CD4-positive, alpha-beta memory T cell (primary cell): Measurements from ENCODE around the gene CMTM1. TPM values are rescaled to one million over a fixed set of nuclear protein-coding genes. Genes with fewer than 3 reads are reported as not detected.
"Not testable (repeated sequence)": the region's sequence is repeated elsewhere in the genome, so short reads cannot be mapped to it uniquely, and the experiment has no call there.

ENCODE experiments used
- CTCF ChIA-PET: fragments of 350-600 bp; sonication (Branson Sonifier 250); formaldehyde crosslinking; loops from one replicate; lab custom pipeline; 2021; ENCODE audit warnings: inconsistent platforms; ENCODE audit not compliant: partially characterized antibody; lab: Charles Lee
- POLR2A ChIA-PET: fragments of 350-600 bp; sonication (Branson Sonifier 250); formaldehyde crosslinking; loops from one replicate; lab custom pipeline; 2021; ENCODE audit not compliant: partially characterized antibody; lab: Charles Lee
- DNase-seq, 5 donors: peaks; one replicate each; pipeline versions ENCODE4 v3.0.0 to v3.0.0-alpha.2; 2020 to 2022; ENCODE audit warnings: mixed read lengths in 1 of 5
- H3K27ac ChIP-seq: one replicate; pipeline ENCODE4 v1.7.0; 2013; ENCODE audit warnings: low read depth, low read length
- H3K27me3 ChIP-seq: 2 replicates; pipeline ENCODE4 v1.7.0; 2013; ENCODE audit warnings: mild to moderate bottlenecking, low read length, moderate library complexity; ENCODE audit not compliant: insufficient read depth
- H3K36me3 ChIP-seq: 2 replicates; pipeline ENCODE4 v1.7.0; 2013; ENCODE audit warnings: mild to moderate bottlenecking, low read length, moderate library complexity; ENCODE audit not compliant: insufficient read depth
- H3K4me1 ChIP-seq: 2 replicates; pipeline ENCODE4 v1.7.0; 2013; ENCODE audit warnings: mild to moderate bottlenecking, low read length, moderate library complexity; ENCODE audit not compliant: insufficient read depth
- H3K4me3 ChIP-seq, 2 donors: one replicate each; pipeline ENCODE4 v1.7.0; 2013; ENCODE audit warnings: low read length in 2 of 2, mild to moderate bottlenecking in 1 of 2
- H3K9me3 ChIP-seq, 2 donors: one replicate each; pipeline ENCODE4 v1.7.0; 2013; ENCODE audit warnings: low read length in 2 of 2, control low read depth in 1 of 2; ENCODE audit not compliant: control insufficient read depth in 1 of 2
- H3K27ac Mint-ChIP-seq, 7 donors: one replicate each; pipeline ENCODE4 v1.8.0; 2020 to 2021; ENCODE audit warnings: mixed read lengths in 7 of 7, mild to moderate bottlenecking in 6 of 7, inconsistent platforms in 3 of 7, moderate library complexity in 3 of 7
- H3K27me3 Mint-ChIP-seq, 2 donors: one replicate each; pipeline ENCODE4 v1.8.0; 2020 to 2021; ENCODE audit warnings: mixed read lengths in 2 of 2
- H3K36me3 Mint-ChIP-seq, 2 donors: one replicate each; pipeline ENCODE4 v1.8.0; 2020 to 2021; ENCODE audit warnings: mixed read lengths in 2 of 2, inconsistent platforms in 1 of 2, mild to moderate bottlenecking in 1 of 2
- H3K4me1 Mint-ChIP-seq, 4 donors: one replicate each; pipeline ENCODE4 v1.8.0; 2020 to 2021; ENCODE audit warnings: mixed read lengths in 4 of 4, mild to moderate bottlenecking in 1 of 4
- H3K4me3 Mint-ChIP-seq, 8 donors: one replicate each; pipeline ENCODE4 v1.8.0; 2020 to 2021; ENCODE audit warnings: mixed read lengths in 8 of 8, mild to moderate bottlenecking in 7 of 8, moderate library complexity in 6 of 8, inconsistent platforms in 3 of 8
- H3K9me3 Mint-ChIP-seq, 8 donors: one replicate each; pipeline ENCODE4 v1.8.0; 2020 to 2021; ENCODE audit warnings: mixed read lengths in 8 of 8, mild to moderate bottlenecking in 5 of 8, inconsistent platforms in 3 of 8, moderate library complexity in 1 of 8
- intact Hi-C: fragments of 100-400 bp; cut with micrococcal nuclease; formaldehyde crosslinking; loops from one replicate; pipeline ENCODE4 v1.15.1; 2023
- polyA plus RNA-seq, 2 donors: library from polyadenylated mRNA; unstranded; fragments of 300-500 nt; fragmentation: Illumina TruSeq; gene quantifications; one replicate each; pipeline ENCODE4 v1.2.3, GENCODE V29; 2021
- total RNA-seq, 2 experiments: library from RNA; stranded (reverse); gene quantifications; one replicate each; pipeline ENCODE4 v1.2.3, GENCODE V29; 2021

The CMTM1 gene
- total and polyA plus RNA-seq, 4 experiments from 2014 or later, result 0.80 to 13.4 (median 6.9) TPM

GRCh38 chr16:66594739-66595138 lies 28.5 kb downstream of the CMTM1 start:
- H3K4me3 ChIP-seq, result no peak overlapping the region
- no peaks in the 10 kb centered on the region for H3K36me3 Mint-ChIP-seq
- peaks cover 37% of the 10 kb centered on the region for H3K4me1 ChIP-seq
- no peak overlapping the region for H3K27ac ChIP-seq
- peaks cover 16 to 35% (median 27%) of the 10 kb centered on the region in 4 donors for H3K4me1 Mint-ChIP-seq
- H3K9me3 Mint-ChIP-seq, result peaks cover 0 to 1% (median 0%) of the 10 kb centered on the region in 8 donors
- DNase-seq, result no peak
- H3K36me3 ChIP-seq, result no peaks in the 10 kb centered on the region
- H3K27me3 ChIP-seq, result no peaks in the 10 kb centered on the region
- CTCF ChIA-PET, result interaction anchor here (1.2 to 6.7 kb wide), 2 partner anchors 13 to 82 kb away, joined by 4 to 35 read pairs; no protein-coding TSS in a partner anchor
- H3K27ac Mint-ChIP-seq, result no peak overlapping the region
- intact Hi-C loops, result no loop called here
- H3K27me3 Mint-ChIP-seq, result no peaks in the 10 kb centered on the region
- H3K9me3 ChIP-seq, result no peaks in the 10 kb centered on the region
- POLR2A ChIA-PET, result interaction anchor here (0.6 to 2.2 kb wide), 3 partner anchors 9 to 145 kb away, joined by 3 to 8 read pairs (median 3); partner anchors contain the start of gene CMTM3
- no peak overlapping the region for H3K4me3 Mint-ChIP-seq

DNA sequence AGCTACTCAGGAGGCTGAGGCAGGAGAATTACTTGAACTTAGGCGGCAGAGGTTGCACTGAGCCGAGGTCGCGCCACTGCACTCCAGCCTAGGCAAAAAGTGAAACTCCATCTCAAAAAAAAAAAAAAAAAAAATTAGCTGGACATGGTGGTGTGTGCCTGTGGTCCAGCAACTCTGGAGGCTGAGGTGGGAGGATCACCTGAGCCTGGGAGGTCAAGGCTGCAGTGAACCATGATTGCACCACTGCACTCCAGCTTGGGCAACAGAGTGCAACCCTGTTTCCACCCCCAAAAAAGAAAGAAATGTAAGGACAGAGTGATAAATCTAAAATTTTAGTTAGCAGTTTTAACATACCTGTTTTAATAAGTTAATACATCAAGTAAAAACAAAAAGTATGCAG lies 30.3 kb downstream of the CMTM1 start:
- intact Hi-C loops, H3K4me3 Mint-ChIP-seq, H3K36me3 Mint-ChIP-seq, H3K36me3 ChIP-seq, H3K27ac Mint-ChIP-seq, H3K9me3 Mint-ChIP-seq, H3K27me3 Mint-ChIP-seq, DNase-seq, H3K4me3 ChIP-seq, H3K9me3 ChIP-seq, H3K27me3 ChIP-seq, H3K27ac ChIP-seq: not testable (repeated sequence)
- POLR2A ChIA-PET, result interaction anchor here (1.5 kb wide), 1 partner anchor 44 kb away, joined by 5 read pairs; the partner anchor contains the start of gene CKLF
- H3K4me1 ChIP-seq, result peaks cover 26% of the 10 kb centered on the region
- peaks cover 15 to 30% (median 20%) of the 10 kb centered on the region in 4 donors for H3K4me1 Mint-ChIP-seq
- CTCF ChIA-PET, result interaction anchor here (0.7 to 6.7 kb wide), 4 partner anchors 11 to 190 kb away, joined by 3 to 35 read pairs (median 6); no protein-coding TSS in a partner anchor

GRCh38 chr16:66596986-66597848 lies 31.0 kb downstream of the CMTM1 start:
- H3K36me3 Mint-ChIP-seq, result peaks cover 0 to 4% of the 10 kb centered on the region in 2 donors
- no peaks in the 10 kb centered on the region for H3K27me3 Mint-ChIP-seq
- peaks cover 15 to 30% (median 20%) of the 10 kb centered on the region in 4 donors for H3K4me1 Mint-ChIP-seq
- intact Hi-C loops, result no loop called here
- no peak for DNase-seq
- H3K4me1 ChIP-seq, result peaks cover 26% of the 10 kb centered on the region
- no peak overlapping the region for H3K27ac ChIP-seq
- H3K4me3 Mint-ChIP-seq, result peak overlapping the region in 3 of 8 donors; percentile 31 to 72 (median 43)
- H3K9me3 ChIP-seq, result no peaks in the 10 kb centered on the region
- no peaks in the 10 kb centered on the region for H3K36me3 ChIP-seq
- peaks cover 0 to 6% (median 4%) of the 10 kb centered on the region in 8 donors for H3K9me3 Mint-ChIP-seq
- H3K4me3 ChIP-seq, result no peak overlapping the region
- ChIA-PET CTCF (interaction anchor here (1.1 to 6.7 kb wide), 4 partner anchors 11 to 191 kb away, joined by 4 to 35 read pairs (median 6); no protein-coding TSS in a partner anchor), POLR2A (interaction anchor here (0.7 to 1.5 kb wide), 3 partner anchors 8 to 44 kb away, joined by 4 to 6 read pairs (median 5); partner anchors contain the start of genes CKLF and CMTM2)
- no peaks in the 10 kb centered on the region for H3K27me3 ChIP-seq
- peak overlapping the region; percentile 23 to 81 (median 58) for H3K27ac Mint-ChIP-seq

DNA sequence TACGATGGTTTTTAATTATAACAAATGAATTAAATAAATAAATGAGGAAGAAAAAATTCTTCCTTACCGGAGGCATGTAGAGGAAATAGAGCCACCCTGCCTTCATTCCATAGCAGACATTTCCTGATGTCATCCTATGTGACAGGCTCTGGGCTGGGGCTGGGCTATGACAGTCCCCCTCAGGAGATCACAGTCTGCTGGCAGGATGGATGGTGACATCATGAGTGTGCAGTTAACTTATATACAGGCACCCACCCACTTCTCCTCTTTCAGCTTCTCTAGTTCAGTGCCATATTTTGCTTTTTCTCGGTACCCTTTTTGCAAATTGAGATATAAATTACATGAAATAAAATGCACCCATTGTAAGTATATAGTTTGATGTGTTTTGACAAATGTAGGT lies 31.9 kb downstream of the CMTM1 start:
- Histone ChIP-seq H3K9me3 (no peaks in the 10 kb centered on the region), H3K36me3 (no peaks in the 10 kb centered on the region), H3K4me1 (peaks cover 26% of the 10 kb centered on the region), H3K27ac (no peak overlapping the region), H3K4me3 (no peak overlapping the region), H3K27me3 (no peaks in the 10 kb centered on the region)
- Mint-ChIP-seq H3K27ac (peak overlapping the region in 6 of 7 donors; percentile 5 to 86 (median 56)), H3K9me3 (peaks cover 0 to 8% (median 4%) of the 10 kb centered on the region in 8 donors), H3K36me3 (peaks cover 0 to 4% of the 10 kb centered on the region in 2 donors), H3K4me3 (peak overlapping the region in 2 of 8 donors; percentile 1 to 36), H3K4me1 (peaks cover 18 to 34% (median 24%) of the 10 kb centered on the region in 4 donors), H3K27me3 (no peaks in the 10 kb centered on the region)
- no peak for DNase-seq
- intact Hi-C loops, result no loop called here
- CTCF ChIA-PET, result interaction anchor here (1.3 to 6.7 kb wide), 3 partner anchors 10 to 191 kb away, joined by 4 to 35 read pairs (median 9); no protein-coding TSS in a partner anchor
- POLR2A ChIA-PET, result interaction anchor here (1.4 to 1.5 kb wide), 2 partner anchors 9 to 45 kb away, joined by 5 to 6 read pairs; partner anchors contain the start of gene CKLF

DNA sequence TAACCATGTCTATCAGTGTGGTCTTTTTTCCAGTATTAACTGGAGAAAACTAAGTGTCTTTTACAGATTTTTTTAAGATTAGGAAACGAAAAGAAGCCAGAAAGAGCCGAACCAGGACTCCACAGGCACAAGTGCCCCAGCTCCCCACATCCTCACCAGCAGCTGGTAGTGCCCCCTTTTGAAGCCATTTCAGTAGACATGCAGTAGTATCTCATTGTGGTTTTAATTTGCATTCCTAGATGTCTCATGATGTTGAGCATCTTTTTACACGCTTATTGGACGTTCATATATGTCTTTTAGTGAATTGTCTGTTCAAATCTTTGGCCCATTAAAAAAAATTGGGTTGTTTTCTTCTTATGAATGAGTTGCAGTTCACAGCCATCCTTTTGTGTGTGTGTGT lies 33.5 kb downstream of the CMTM1 start:
- peak overlapping the region in 5 of 7 donors; percentile 10 to 81 (median 53) for H3K27ac Mint-ChIP-seq
- no peak overlapping the region for H3K4me3 Mint-ChIP-seq
- no peak for DNase-seq
- peaks cover 24 to 41% (median 33%) of the 10 kb centered on the region in 4 donors for H3K4me1 Mint-ChIP-seq
- H3K36me3 ChIP-seq, result no peaks in the 10 kb centered on the region
- no peaks in the 10 kb centered on the region for H3K27me3 ChIP-seq
- no peak overlapping the region for H3K4me3 ChIP-seq
- H3K27me3 Mint-ChIP-seq, result peaks cover 0 to 4% of the 10 kb centered on the region in 2 donors
- intact Hi-C loops, result no loop called here
- H3K36me3 Mint-ChIP-seq, result peaks cover 4 to 8% of the 10 kb centered on the region in 2 donors
- no peak overlapping the region for H3K27ac ChIP-seq
- H3K4me1 ChIP-seq, result peaks cover 34% of the 10 kb centered on the region
- CTCF ChIA-PET, result interaction anchor here (1.3 to 6.7 kb wide), 3 partner anchors 8 to 88 kb away, joined by 4 to 35 read pairs (median 5); no protein-coding TSS in a partner anchor
- H3K9me3 ChIP-seq, result no peaks in the 10 kb centered on the region
- H3K9me3 Mint-ChIP-seq, result peaks cover 0 to 8% (median 5%) of the 10 kb centered on the region in 8 donors
- POLR2A ChIA-PET, result interaction anchor here (0.8 to 1.3 kb wide), 3 partner anchors 9 to 191 kb away, joined by 3 to 4 read pairs (median 3); no protein-coding TSS in a partner anchor

DNA sequence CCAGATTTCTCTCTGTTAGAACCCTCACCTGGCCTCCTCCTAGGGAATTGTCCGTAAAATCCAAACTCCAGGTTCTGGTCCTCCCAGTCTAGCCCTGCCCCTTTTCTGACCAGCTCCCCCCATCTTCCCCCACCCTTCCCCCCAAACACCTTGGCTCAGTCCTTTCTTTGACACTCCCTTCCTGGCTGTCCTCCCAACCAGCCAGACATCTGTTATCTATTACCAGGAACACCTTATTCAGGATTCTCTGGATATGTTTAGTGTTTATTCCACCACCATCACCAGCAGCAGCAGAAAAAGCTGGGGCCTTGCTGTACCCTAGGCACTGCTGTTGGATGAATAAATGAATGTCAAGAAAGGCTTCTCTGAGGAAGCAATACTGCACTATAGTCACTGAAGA lies 34.2 kb downstream of the CMTM1 start:
- H3K27ac Mint-ChIP-seq, result peak overlapping the region in 3 of 7 donors; percentile 6 to 54 (median 44)
- H3K36me3 Mint-ChIP-seq, result peaks cover 4 to 8% of the 10 kb centered on the region in 2 donors
- POLR2A ChIA-PET, result interaction anchor here (0.8 to 4.8 kb wide), 2 partner anchors 10 to 47 kb away, joined by 3 to 101 read pairs; partner anchors contain the start of genes CKLF and TK2
- peaks cover 0 to 4% of the 10 kb centered on the region in 2 donors for H3K27me3 Mint-ChIP-seq
- intact Hi-C loops, result no loop called here
- Histone ChIP-seq H3K4me1 (peaks cover 34% of the 10 kb centered on the region), H3K27ac (no peak overlapping the region), H3K27me3 (no peaks in the 10 kb centered on the region), H3K9me3 (no peaks in the 10 kb centered on the region), H3K4me3 (no peak overlapping the region), H3K36me3 (no peaks in the 10 kb centered on the region)
- peaks cover 24 to 41% (median 33%) of the 10 kb centered on the region in 4 donors for H3K4me1 Mint-ChIP-seq
- DNase-seq, result no peak
- H3K4me3 Mint-ChIP-seq, result peak overlapping the region in 1 of 8 donors; percentile 79
- CTCF ChIA-PET, result no interaction called here
- H3K9me3 Mint-ChIP-seq, result peaks cover 0 to 8% (median 5%) of the 10 kb centered on the region in 8 donors
